Erythroblast (primary cell): ENCODE measurements around the gene DCUN1D3.
A peak's percentile ranks its signal among the peaks of the same experiment; 100 is the strongest.
"Not testable (repeated sequence)": the region's sequence is repeated elsewhere in the genome, so short reads cannot be mapped to it uniquely, and the experiment has no call there.

Experiments used
- DNase-seq, 2 experiments: peaks; one replicate each; lab custom pipeline; 2025; lab: John Stamatoyannopoulos, UW
- GATA1 ChIP-seq: IDR thresholded peaks from 2 replicates; pipeline ENCODE4 v1.6.1; 2011; ENCODE audit warnings: low read depth, mild to moderate bottlenecking, control low read depth, low read length, moderate library complexity
- POLR2A ChIP-seq: IDR thresholded peaks from 2 replicates; pipeline ENCODE4 v1.6.1; 2011; ENCODE audit warnings: mild to moderate bottlenecking, low read length

Gene DCUN1D3

GRCh38 chr16:20826039-20826566, 74.1 kb downstream of the DCUN1D3 start:
- peak; percentile 69 for TF ChIP-seq GATA1
- TF ChIP-seq POLR2A, result no peak
- peak; percentile 93 to 97 for DNase-seq

- no peak for TF ChIP-seq POLR2A
- TF ChIP-seq GATA1, result no peak
- DNase-seq, result no peak
Measured at GRCh38 chr16:20822521-20823325, 77.4 kb downstream of the DCUN1D3 start.

GRCh38 chr16:20821682-20822081, 78.5 kb downstream of the DCUN1D3 start:
- DNase-seq, result no peak
- no peak for TF ChIP-seq GATA1
- TF ChIP-seq POLR2A, result no peak

- TF ChIP-seq GATA1 (no peak), POLR2A (no peak)
- no peak for DNase-seq
Measured at GRCh38 chr16:20818929-20819585, 81.1 kb downstream of the DCUN1D3 start.

GRCh38 chr16:20814784-20815183, 85.4 kb downstream of the DCUN1D3 start:
- TF ChIP-seq POLR2A (no peak), GATA1 (no peak)
- DNase-seq, result peak; percentile 36 to 72

- TF ChIP-seq GATA1 (no peak), POLR2A (no peak)
- DNase-seq, result peak; percentile 6 to 11
Measured at GRCh38 chr16:20812510-20812909, 87.6 kb downstream of the DCUN1D3 start.

GRCh38 chr16:20811889-20812439, 88.2 kb downstream of the DCUN1D3 start:
- no peak for DNase-seq

GRCh38 chr16:20807862-20808261, 92.3 kb downstream of the DCUN1D3 start:
- TF ChIP-seq GATA1, result no peak
- no peak for TF ChIP-seq POLR2A
- peak; percentile 25 to 36 for DNase-seq

More at GRCh38 chr16:20811889-20812439, 88.2 kb downstream of the DCUN1D3 start:
- TF ChIP-seq GATA1, result no peak
- TF ChIP-seq POLR2A, result no peak

GRCh38 chr16:20806168-20807050, 93.7 kb downstream of the DCUN1D3 start, which contains the start of the genes ERI2 and REXO5:
Gene ERI2 (minus strand): TSS chr16:20806472. CDS start chr16:20806430, 42 bp downstream.
Gene REXO5 (plus strand): TSS chr16:20806527. CDS start chr16:20806954, 427 bp downstream.
- peak; percentile 94 to 95 for DNase-seq
- TF ChIP-seq POLR2A, result peak; percentile 97
- TF ChIP-seq GATA1, result no peak

- not testable (repeated sequence) for DNase-seq
Measured at GRCh38 chr16:20805684-20806167, 94.4 kb downstream of the DCUN1D3 start.
